H1 (cell line): ENCODE data around the gene GSTT4. TPM values are rescaled to one million over a fixed set of nuclear protein-coding genes. Genes with fewer than 3 reads are reported as not detected.

Source experiments
- CTCF ChIA-PET: fragments of 300-600 bp; sonication (Branson Sonifier 250); formaldehyde crosslinking; loops from one replicate; lab custom pipeline; 2021; ENCODE audit not compliant: partially characterized antibody; lab: Charles Lee
- POLR2A ChIA-PET: fragments of 300-600 bp; sonication (Branson Sonifier 250); formaldehyde crosslinking; loops from one replicate; lab custom pipeline; 2021; ENCODE audit warnings: inconsistent platforms; ENCODE audit not compliant: partially characterized antibody; lab: Charles Lee
- DNase-seq, 2 experiments: peaks; one replicate each; pipeline versions ENCODE4 v3.0.0 to v3.0.0-alpha.2; 2010 to 2022; ENCODE audit warnings: low spot score in 2 of 2, low read depth in 1 of 2, mixed read lengths in 1 of 2
- FAIRE-seq: peaks from 2 replicates; lab custom pipeline; 2011; peaks lifted over from hg19 to GRCh38; lab: Jason Lieb, UNC
- H2AFZ ChIP-seq: 2 replicates; pipeline ENCODE4 v1.8.1; 2012; ENCODE audit warnings: low read length, inconsistent platforms
- H2AK5ac ChIP-seq: 2 replicates; pipeline ENCODE4 v1.6.1; 2013; ENCODE audit warnings: low read depth, low read length
- H2BK120ac ChIP-seq: replicated peaks from 2 replicates; pipeline ENCODE3; 2013; ENCODE audit warnings: low read depth, low read length, inconsistent platforms
- H2BK12ac ChIP-seq: 2 replicates; pipeline ENCODE4 v1.6.1; 2013; ENCODE audit warnings: low read depth, low read length
- H2BK15ac ChIP-seq: 2 replicates; pipeline ENCODE4 v1.6.1; 2013; ENCODE audit warnings: low read length
- H2BK20ac ChIP-seq: 2 replicates; pipeline ENCODE4 v1.6.1; 2013; ENCODE audit warnings: low read length
- H2BK5ac ChIP-seq: 2 replicates; pipeline ENCODE4 v1.6.1; 2013; ENCODE audit warnings: low read depth, low read length
- H3K14ac ChIP-seq: 2 replicates; pipeline ENCODE4 v1.6.1; 2013; ENCODE audit warnings: inconsistent platforms; ENCODE audit not compliant: insufficient read length
- H3K18ac ChIP-seq: 2 replicates; pipeline ENCODE4 v1.6.1; 2013; ENCODE audit warnings: low read length; ENCODE audit errors: extremely low read depth
- H3K23ac ChIP-seq: 2 replicates; pipeline ENCODE4 v1.6.1; 2013; ENCODE audit warnings: inconsistent platforms; ENCODE audit not compliant: insufficient read length
- H3K23me2 ChIP-seq: 2 replicates; pipeline ENCODE4 v1.6.1; 2013; ENCODE audit warnings: low read depth, low read length
- H3K27ac ChIP-seq: 2 replicates; pipeline ENCODE4 v1.6.1; 2011; ENCODE audit warnings: low read depth, low read length, inconsistent platforms
- H3K27me3 ChIP-seq, 4 experiments: replicated peaks in 1 of 4; 1 replicate in 1 of 4; 2 replicates in 3 of 4; pipeline versions ENCODE4 v1.6.1 to v1.8.1; 2011 to 2013; ENCODE audit warnings: low read length in 3 of 4, mild to moderate bottlenecking in 3 of 4, inconsistent platforms in 2 of 4, mixed read lengths in 2 of 4, moderate library complexity in 1 of 4; ENCODE audit not compliant: control insufficient read depth in 3 of 4, insufficient read depth in 3 of 4; ENCODE audit errors: extremely low read depth in 1 of 4
- H3K36me3 ChIP-seq, 4 experiments: 2 replicates each; pipeline versions ENCODE4 v1.6.1 to v1.8.1; 2011 to 2013; ENCODE audit warnings: mild to moderate bottlenecking in 4 of 4, low read length in 3 of 4, moderate library complexity in 2 of 4, control low read depth in 1 of 4, inconsistent platforms in 1 of 4; ENCODE audit not compliant: insufficient read depth in 4 of 4, control insufficient read depth in 2 of 4
- H3K4ac ChIP-seq: replicated peaks from 2 replicates; pipeline ENCODE3; 2013; ENCODE audit warnings: low read length, low read depth, mixed read lengths, inconsistent platforms; ENCODE audit not compliant: insufficient read length
- H3K4me1 ChIP-seq, 4 experiments: replicated peaks in 1 of 4; 1 replicate in 1 of 4; 2 replicates in 3 of 4; pipeline versions ENCODE4 v1.6.1 to v1.8.1; 2011 to 2013; ENCODE audit warnings: low read length in 3 of 4, inconsistent platforms in 2 of 4, mixed read lengths in 1 of 4; ENCODE audit not compliant: insufficient read depth in 4 of 4, control insufficient read depth in 3 of 4
- H3K4me2 ChIP-seq, 2 experiments: 2 replicates each; pipeline versions ENCODE4 v1.6.1 to v1.8.1; 2011 to 2013; ENCODE audit warnings: low read depth in 2 of 2, low read length in 2 of 2, control low read depth in 1 of 2, inconsistent platforms in 1 of 2, mild to moderate bottlenecking in 1 of 2; ENCODE audit not compliant: insufficient read depth in 1 of 2
- H3K4me3 ChIP-seq, 4 experiments: fragments of 200-600, 300-600 bp in 1 of 4; sonication (generic), shearing (Covaris generic), sonication (Bioruptor Twin) in 1 of 4; 2 replicates each; pipeline versions ENCODE4 v1.5.1 to v1.8.1; 2011 to 2016; ENCODE audit warnings: low read length in 4 of 4, low read depth in 3 of 4, control low read depth in 2 of 4, inconsistent platforms in 2 of 4, mild to moderate bottlenecking in 2 of 4, mixed read lengths in 1 of 4, moderate library complexity in 1 of 4; ENCODE audit not compliant: insufficient read depth in 2 of 4; ENCODE audit errors: extremely low read depth in 1 of 4
- H3K56ac ChIP-seq: replicated peaks from 2 replicates; pipeline ENCODE3; 2013; ENCODE audit warnings: low read depth, mild to moderate bottlenecking, mixed read lengths, low read length, inconsistent platforms; ENCODE audit not compliant: insufficient read length
- H3K79me1 ChIP-seq: 2 replicates; pipeline ENCODE4 v1.6.1; 2013; ENCODE audit warnings: low read depth, low read length, control low read depth
- H3K79me2 ChIP-seq, 2 experiments: 2 replicates each; pipeline versions ENCODE4 v1.6.1 to v1.8.1; 2012 to 2013; ENCODE audit warnings: low read length in 2 of 2, mild to moderate bottlenecking in 2 of 2, inconsistent platforms in 1 of 2; ENCODE audit not compliant: insufficient read depth in 2 of 2, control insufficient read depth in 1 of 2
- H3K9ac ChIP-seq, 4 experiments: replicated peaks in 1 of 4; 1 replicate in 1 of 4; 2 replicates in 3 of 4; pipeline versions ENCODE4 v1.6.1 to v1.8.1; 2011 to 2013; ENCODE audit warnings: low read depth in 3 of 4, low read length in 3 of 4, control low read depth in 2 of 4, mild to moderate bottlenecking in 2 of 4, moderate library complexity in 2 of 4, inconsistent platforms in 1 of 4; ENCODE audit errors: extremely low read depth in 1 of 4
- H3K9me3 ChIP-seq, 2 experiments: 2 replicates each; pipeline versions ENCODE4 v1.6.1 to v1.8.1; 2012 to 2013; ENCODE audit warnings: mild to moderate bottlenecking in 2 of 2, moderate library complexity in 2 of 2, control low read depth in 1 of 2, inconsistent platforms in 1 of 2, low read depth in 1 of 2, low read length in 1 of 2, mixed read lengths in 1 of 2; ENCODE audit not compliant: insufficient read depth in 2 of 2
- H4K20me1 ChIP-seq, 2 experiments: replicated peaks in 1 of 2; 2 replicates each; pipeline versions ENCODE3 to v1.8.1; 2011 to 2013; ENCODE audit warnings: inconsistent platforms in 2 of 2, low read length in 2 of 2, mild to moderate bottlenecking in 1 of 2; ENCODE audit not compliant: insufficient read depth in 2 of 2, control insufficient read depth in 1 of 2
- H4K5ac ChIP-seq: 2 replicates; pipeline ENCODE4 v1.6.1; 2013; ENCODE audit warnings: low read length, low read depth, mixed read lengths, inconsistent platforms; ENCODE audit not compliant: insufficient read length
- H4K8ac ChIP-seq: 2 replicates; pipeline ENCODE4 v1.8.0; 2013; ENCODE audit warnings: mild to moderate bottlenecking, moderate library complexity, low read length, inconsistent platforms; ENCODE audit not compliant: insufficient read depth; ENCODE audit errors: extremely low read depth
- H4K91ac ChIP-seq: replicated peaks from 2 replicates; pipeline ENCODE3; 2013; ENCODE audit warnings: low read length, mixed read lengths, inconsistent platforms; ENCODE audit not compliant: insufficient read length
- CHD2 ChIP-seq: IDR thresholded peaks from 2 replicates; pipeline ENCODE4 v1.6.1; 2012; ENCODE audit warnings: low read length, improper control_type of control experiment
- JUND ChIP-seq: IDR thresholded peaks from 2 replicates; pipeline ENCODE4 v1.6.1; 2011; ENCODE audit warnings: mild to moderate bottlenecking, improper control_type of control experiment, low read length
- MAFK ChIP-seq: IDR thresholded peaks from 2 replicates; pipeline ENCODE4 v1.6.1; 2012; ENCODE audit warnings: low read depth, mild to moderate bottlenecking, improper control_type of control experiment, low read length
- NRF1 ChIP-seq: IDR thresholded peaks from 2 replicates; pipeline ENCODE4 v1.6.1; 2011; ENCODE audit warnings: mild to moderate bottlenecking, low read depth, low read length, improper control_type of control experiment
- RFX5 ChIP-seq: IDR thresholded peaks from 2 replicates; pipeline ENCODE4 v1.6.1; 2011; ENCODE audit warnings: low read depth, low read length, improper control_type of control experiment, borderline replicate concordance
- TAF1 ChIP-seq: IDR thresholded peaks from 2 replicates; pipeline ENCODE4 v1.6.1; 2011; ENCODE audit warnings: mild to moderate bottlenecking, low read depth, low read length
- whole genome bisulfite sequencing, 2 experiments: shearing (Covaris generic) in 1 of 2; methylation state at CpG; one replicate each; pipeline versions ENCODE4 v1.1.6 to v1.1.7; 2013 to 2015; ENCODE audit warnings: low lambda C conversion rate in 2 of 2, mixed read lengths in 2 of 2, inconsistent platforms in 1 of 2, low coverage in 1 of 2, missing lambda C conversion rate in 1 of 2; ENCODE audit not compliant: insufficient replicate concordance in 2 of 2, insufficient coverage in 1 of 2, insufficient read length in 1 of 2; ENCODE audit errors: extremely low coverage in 1 of 2, missing lambda C conversion rate in 1 of 2; 5-methylcytosine and 5-hydroxymethylcytosine counted together
- polyA plus RNA-seq, 7 experiments: library from polyadenylated mRNA; depleted of rRNA in 3 of 7; stranded (reverse) in 5 of 7; unstranded in 2 of 7; fragments of >200 nt in 5 of 7; fragments of 200-250 nt in 2 of 7; gene quantifications; 1 replicate in 5 of 7; 2 replicates in 1 of 7; 4 replicates in 1 of 7; pipeline versions ENCODE4 v1.2.1 to v1.2.3, GENCODE V29; 2011 to 2013; ENCODE audit warnings: missing spikeins in 2 of 7, mixed read lengths in 2 of 7
- total RNA-seq: library from RNA; stranded (reverse); fragmentation: NEBNext Ultra II Directional; extraction: Animal tissue kit (Norgen Biotek cat#: 25700); gene quantifications from 2 replicates; pipeline ENCODE4 v1.2.1, GENCODE V29; 2021
- TF ChIP-seq, protein P1 (sequence below): IDR thresholded peaks from 2 replicates; pipeline ENCODE4 v1.6.1; 2012; ENCODE audit warnings: inconsistent platforms

The GSTT4 gene
- total and polyA plus RNA-seq, 2 of the 8 experiments (the other 6 are each of a cell fraction or from before 2014, with no cell fraction given): 0.14 TPM; not detected in 1

- Histone ChIP-seq H3K14ac (no peak overlapping the region), H4K20me1 (peaks cover 0 to 3% of the 10 kb centered on the region in 2 experiments), H3K27me3 (no peaks in the 10 kb centered on the region), H2BK15ac (no peak overlapping the region), H2BK120ac (no peak overlapping the region), H3K9ac (no peak overlapping the region), H2BK20ac (no peak overlapping the region), H3K27ac (no peak overlapping the region), H2AFZ (no peak overlapping the region), H3K79me2 (no peaks in the 10 kb centered on the region), H3K56ac (no peak overlapping the region), H3K4me1 (no peaks in the 10 kb centered on the region), H3K23ac (no peak overlapping the region), H3K79me1 (no peaks in the 10 kb centered on the region), H2AK5ac (no peak overlapping the region), H3K18ac (no peak overlapping the region), H3K23me2 (no peaks in the 10 kb centered on the region), H3K4me2 (no peak overlapping the region), H4K5ac (no peak overlapping the region), H3K4ac (no peak overlapping the region), H2BK5ac (peak overlapping the region; percentile 71; the same call in 1 of the 2 replicates), H4K8ac (no peak overlapping the region), H3K4me3 (no peak overlapping the region), H4K91ac (peak overlapping the region; percentile 35), H3K36me3 (peaks cover 6 to 42% (median 35%) of the 10 kb centered on the region in 4 experiments), H3K9me3 (no peaks in the 10 kb centered on the region), H2BK12ac (no peak overlapping the region)
- FAIRE-seq (no peak), DNase-seq (no peak)
- WGBS, 2 experiments: 96% methylated on average over 10 of the region's 10 CpGs; no CpG with 5 or more reads in 1 of the 2 experiments
- ChIA-PET POLR2A (no interaction called here), CTCF (interaction anchor here (0.5 to 2.5 kb wide), 2 partner anchors 35 to 50 kb away, joined by 3 to 7 read pairs; no protein-coding TSS in a partner anchor)
- TF ChIP-seq RFX5 (no peak), NRF1 (no peak), TAF1 (no peak), MAFK (no peak), JUND (no peak), CHD2 (no peak)
- TF ChIP-seq, protein P1, sequence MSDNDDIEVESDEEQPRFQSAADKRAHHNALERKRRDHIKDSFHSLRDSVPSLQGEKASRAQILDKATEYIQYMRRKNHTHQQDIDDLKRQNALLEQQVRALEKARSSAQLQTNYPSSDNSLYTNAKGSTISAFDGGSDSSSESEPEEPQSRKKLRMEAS: no peak
Measured at GRCh38 chr22:24053481-24054226, 48.4 kb upstream of the GSTT4 start.
